Right atrium auricular region (tissue), 2 donors: Measurements from ENCODE around the gene AP1B1. TPM values are rescaled to one million over a fixed set of nuclear protein-coding genes. Genes with fewer than 3 reads are reported as not detected.

Source experiments
- DNase-seq: peaks from one replicate; pipeline ENCODE4 v3.0.0-alpha.2; 2019; ENCODE audit warnings: low spot score
- H3K27ac ChIP-seq, 2 donors: fragments of 200-600 bp; sonication (generic); 1 replicate in 1 of 2; 2 replicates in 1 of 2; pipeline ENCODE4 v1.5.1; 2016 to 2019
- H3K27me3 ChIP-seq, 2 donors: fragments of 200-600 bp; sonication (generic); one replicate each; pipeline versions ENCODE4 v1.5.1 to v1.6.0; 2017 to 2019
- H3K36me3 ChIP-seq: fragments of 200-600 bp; sonication (generic); one replicate; pipeline ENCODE4 v1.5.1; 2016
- H3K4me1 ChIP-seq, 2 donors: fragments of 200-600 bp; sonication (generic); one replicate each; pipeline versions ENCODE4 v1.5.1 to v1.6.0; 2017 to 2019
- H3K4me3 ChIP-seq, 2 donors: fragments of 200-600 bp; sonication (generic); 1 replicate in 1 of 2; 2 replicates in 1 of 2; pipeline ENCODE4 v1.5.1; 2017 to 2019; ENCODE audit warnings: mild to moderate bottlenecking in 1 of 2, moderate library complexity in 1 of 2
- H3K9me3 ChIP-seq, 2 donors: fragments of 200-600 bp; sonication (generic); one replicate each; pipeline ENCODE4 v1.5.1; 2019
- total RNA-seq, 2 donors: library from RNA; depleted of rRNA; stranded (reverse); fragments of >200 nt; gene quantifications; one replicate each; pipeline ENCODE4 v1.1.0, GENCODE V29; 2016
- TF ChIP-seq, protein P1 (sequence below), 2 donors: fragments of 200-600 bp; sonication (generic); IDR thresholded peaks; one replicate each; pipeline ENCODE4 v1.5.1; 2019; ENCODE audit warnings: antibody characterized with exemption in 2 of 2

AP1B1 gene
- total RNA-seq, 2 donors from 2014 or later, result 31.4 to 46.2 TPM

- Histone ChIP-seq H3K27ac (no peak overlapping the region), H3K4me3 (no peak overlapping the region), H3K9me3 (no peaks in the 10 kb centered on the region), H3K36me3 (peaks cover 52% of the 10 kb centered on the region), H3K4me1 (no peaks in the 10 kb centered on the region), H3K27me3 (no peaks in the 10 kb centered on the region)
- TF ChIP-seq, protein P1, sequence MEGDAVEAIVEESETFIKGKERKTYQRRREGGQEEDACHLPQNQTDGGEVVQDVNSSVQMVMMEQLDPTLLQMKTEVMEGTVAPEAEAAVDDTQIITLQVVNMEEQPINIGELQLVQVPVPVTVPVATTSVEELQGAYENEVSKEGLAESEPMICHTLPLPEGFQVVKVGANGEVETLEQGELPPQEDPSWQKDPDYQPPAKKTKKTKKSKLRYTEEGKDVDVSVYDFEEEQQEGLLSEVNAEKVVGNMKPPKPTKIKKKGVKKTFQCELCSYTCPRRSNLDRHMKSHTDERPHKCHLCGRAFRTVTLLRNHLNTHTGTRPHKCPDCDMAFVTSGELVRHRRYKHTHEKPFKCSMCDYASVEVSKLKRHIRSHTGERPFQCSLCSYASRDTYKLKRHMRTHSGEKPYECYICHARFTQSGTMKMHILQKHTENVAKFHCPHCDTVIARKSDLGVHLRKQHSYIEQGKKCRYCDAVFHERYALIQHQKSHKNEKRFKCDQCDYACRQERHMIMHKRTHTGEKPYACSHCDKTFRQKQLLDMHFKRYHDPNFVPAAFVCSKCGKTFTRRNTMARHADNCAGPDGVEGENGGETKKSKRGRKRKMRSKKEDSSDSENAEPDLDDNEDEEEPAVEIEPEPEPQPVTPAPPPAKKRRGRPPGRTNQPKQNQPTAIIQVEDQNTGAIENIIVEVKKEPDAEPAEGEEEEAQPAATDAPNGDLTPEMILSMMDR (IDR thresholded peaks at IDR 0.05), result no peak
- DNase-seq, result no peak
Measured at GRCh38 chr22:29328566-29329500, 59.5 kb downstream of the AP1B1 start.

GRCh38 chr22:29328055-29328454, 60.3 kb downstream of the AP1B1 start:
- Histone ChIP-seq H3K27me3 (no peaks in the 10 kb centered on the region), H3K9me3 (no peaks in the 10 kb centered on the region), H3K4me3 (no peak overlapping the region), H3K4me1 (no peaks in the 10 kb centered on the region), H3K27ac (no peak overlapping the region), H3K36me3 (peaks cover 45% of the 10 kb centered on the region)
- TF ChIP-seq, protein P1 (IDR thresholded peaks at IDR 0.05), result no peak
- DNase-seq, result no peak

GRCh38 chr22:29327089-29327764, 61.1 kb downstream of the AP1B1 start:
- Histone ChIP-seq H3K27me3 (no peaks in the 10 kb centered on the region), H3K4me3 (no peak overlapping the region), H3K27ac (no peak overlapping the region), H3K4me1 (no peaks in the 10 kb centered on the region), H3K9me3 (no peaks in the 10 kb centered on the region), H3K36me3 (peaks cover 42% of the 10 kb centered on the region)
- DNase-seq, result no peak
- TF ChIP-seq, protein P1 (IDR thresholded peaks at IDR 0.05), result no peak

GRCh38 chr22:29326481-29326880, 61.9 kb downstream of the AP1B1 start:
- Histone ChIP-seq H3K9me3 (no peaks in the 10 kb centered on the region), H3K27ac (no peak overlapping the region), H3K27me3 (no peaks in the 10 kb centered on the region), H3K36me3 (peaks cover 42% of the 10 kb centered on the region), H3K4me3 (no peak overlapping the region), H3K4me1 (no peaks in the 10 kb centered on the region)
- DNase-seq, result no peak
- TF ChIP-seq, protein P1 (IDR thresholded peaks at IDR 0.05), result no peak

DNA sequence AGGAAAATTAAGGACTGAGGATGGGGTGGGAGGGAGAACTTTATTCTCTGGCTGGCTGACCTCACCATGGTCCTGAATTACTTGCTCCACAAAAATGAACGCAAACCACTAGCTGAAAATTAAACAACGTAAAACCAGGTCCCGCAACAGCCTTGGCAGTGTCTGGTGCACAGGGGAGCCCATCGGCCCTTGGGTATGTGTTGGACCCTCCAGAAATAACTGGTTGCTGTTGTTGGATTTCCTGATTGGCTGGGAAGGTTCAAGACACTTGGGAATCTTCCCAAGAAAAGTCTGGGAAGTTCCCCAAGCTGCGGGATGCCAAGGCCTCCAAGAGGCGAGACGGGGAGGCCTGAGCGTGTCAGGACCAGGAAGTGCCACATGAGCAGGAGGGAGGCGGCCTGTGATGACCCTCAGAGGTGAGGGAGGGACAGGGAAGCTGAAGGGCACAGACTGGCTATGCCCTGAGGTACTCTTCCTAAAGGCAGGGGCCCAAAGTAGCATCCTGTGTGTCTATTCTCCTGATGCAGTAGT, 62.5 kb downstream of the AP1B1 start:
- Histone ChIP-seq H3K27ac (no peak overlapping the region), H3K27me3 (no peaks in the 10 kb centered on the region), H3K9me3 (no peaks in the 10 kb centered on the region), H3K4me3 (no peak overlapping the region), H3K4me1 (no peaks in the 10 kb centered on the region), H3K36me3 (peaks cover 38% of the 10 kb centered on the region)
- TF ChIP-seq, protein P1 (IDR thresholded peaks at IDR 0.05), result no peak
- no peak for DNase-seq
